Activated T-cell treated with anti-CD3 and anti-CD28 coated beads for 1 hour (primary cell): ENCODE results near the gene NRN1L.
A peak's percentile ranks its signal among the peaks of the same experiment; 100 is the strongest.

Experiments used
- DNase-seq: peaks from one replicate; pipeline ENCODE4 v3.0.0-alpha.2; 2020; ENCODE audit warnings: low read depth

NRN1L gene

GRCh38 chr16:67935402-67936123 is 50.9 kb downstream of the NRN1L start:
- peak; percentile 88 for DNase-seq
